Keratinocyte (primary cell): ENCODE data around the gene SCN8A.

Experiments used
- EZH2 ChIP-seq: IDR thresholded peaks from one replicate; pipeline ENCODE4 v1.6.1; 2012; ENCODE audit warnings: inconsistent platforms, mild to moderate bottlenecking, low read length, moderate library complexity
- TF ChIP-seq, protein P1 (sequence below), 3 experiments: IDR thresholded peaks in 1 of 3; conservative IDR thresholded peaks in 1 of 3; optimal IDR thresholded peaks in 1 of 3; 2 replicates in 2 of 3; 3 replicates in 1 of 3; pipeline versions ENCODE3 to v1.5.1; 2011; ENCODE audit warnings: low read length in 3 of 3, mild to moderate bottlenecking in 3 of 3, moderate library complexity in 2 of 3, control low read depth in 1 of 3, inconsistent platforms in 1 of 3; ENCODE audit not compliant: insufficient read depth in 2 of 3; ENCODE audit errors: extremely low read depth in 1 of 3

GRCh38 chr12:51763743-51764142 lies 172.7 kb downstream of the SCN8A start:
- TF ChIP-seq, protein P1, sequence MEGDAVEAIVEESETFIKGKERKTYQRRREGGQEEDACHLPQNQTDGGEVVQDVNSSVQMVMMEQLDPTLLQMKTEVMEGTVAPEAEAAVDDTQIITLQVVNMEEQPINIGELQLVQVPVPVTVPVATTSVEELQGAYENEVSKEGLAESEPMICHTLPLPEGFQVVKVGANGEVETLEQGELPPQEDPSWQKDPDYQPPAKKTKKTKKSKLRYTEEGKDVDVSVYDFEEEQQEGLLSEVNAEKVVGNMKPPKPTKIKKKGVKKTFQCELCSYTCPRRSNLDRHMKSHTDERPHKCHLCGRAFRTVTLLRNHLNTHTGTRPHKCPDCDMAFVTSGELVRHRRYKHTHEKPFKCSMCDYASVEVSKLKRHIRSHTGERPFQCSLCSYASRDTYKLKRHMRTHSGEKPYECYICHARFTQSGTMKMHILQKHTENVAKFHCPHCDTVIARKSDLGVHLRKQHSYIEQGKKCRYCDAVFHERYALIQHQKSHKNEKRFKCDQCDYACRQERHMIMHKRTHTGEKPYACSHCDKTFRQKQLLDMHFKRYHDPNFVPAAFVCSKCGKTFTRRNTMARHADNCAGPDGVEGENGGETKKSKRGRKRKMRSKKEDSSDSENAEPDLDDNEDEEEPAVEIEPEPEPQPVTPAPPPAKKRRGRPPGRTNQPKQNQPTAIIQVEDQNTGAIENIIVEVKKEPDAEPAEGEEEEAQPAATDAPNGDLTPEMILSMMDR (optimal IDR thresholded peaks at IDR 0.05 in 1 of 3, IDR thresholded peaks at IDR 0.05 in 1 of 3, conservative IDR thresholded peaks at IDR 0.05 in 1 of 3; ENCODE audit: extremely low read depth in 1 of 3, insufficient read depth in 2 of 3, low read length in 3 of 3), result no peak
- no peak for TF ChIP-seq EZH2
